Kidney (tissue), 14 donors: ENCODE results near the gene RBBP8NL. TPM values are rescaled to one million over a fixed set of nuclear protein-coding genes. Genes with fewer than 3 reads are reported as not detected.
"Not testable (repeated sequence)": the region's sequence is repeated elsewhere in the genome, so short reads cannot be mapped to it uniquely, and the experiment has no call there.

ENCODE experiments used
- DNase-seq, 5 donors: peaks; one replicate each; pipeline ENCODE4 v3.0.0-alpha.2; 2013 to 2020
- FAIRE-seq: peaks from 2 replicates; lab custom pipeline; 2012; peaks lifted over from hg19 to GRCh38; lab: Jason Lieb, UNC
- H3K27ac ChIP-seq, 2 donors: one replicate each; pipeline ENCODE4 v1.7.0; 2013; ENCODE audit warnings: low read depth in 2 of 2, low read length in 2 of 2, inconsistent platforms in 1 of 2
- H3K27me3 ChIP-seq: one replicate; pipeline ENCODE4 v1.7.1; 2013; ENCODE audit warnings: low read length, inconsistent platforms; ENCODE audit not compliant: control insufficient read depth, insufficient read depth
- H3K36me3 ChIP-seq, 3 donors: one replicate each; pipeline versions ENCODE4 v1.7.0 to v1.7.1; 2013; ENCODE audit warnings: low read length in 3 of 3, control low read depth in 1 of 3, inconsistent platforms in 1 of 3; ENCODE audit not compliant: insufficient read depth in 3 of 3, control insufficient read depth in 2 of 3
- H3K4me1 ChIP-seq, 3 donors: one replicate each; pipeline versions ENCODE4 v1.7.0 to v1.7.1; 2013; ENCODE audit warnings: low read length in 3 of 3, inconsistent platforms in 1 of 3, low read depth in 1 of 3; ENCODE audit not compliant: control insufficient read depth in 2 of 3, insufficient read depth in 2 of 3
- H3K4me3 ChIP-seq, 3 donors: one replicate each; pipeline versions ENCODE4 v1.7.0 to v1.8.1; 2013; ENCODE audit warnings: low read length in 3 of 3, control low read depth in 1 of 3, inconsistent platforms in 1 of 3
- H3K9ac ChIP-seq, 3 donors: one replicate each; pipeline versions ENCODE4 v1.7.0 to v1.7.1; 2013; ENCODE audit warnings: low read length in 3 of 3, control low read depth in 1 of 3, inconsistent platforms in 1 of 3
- H3K9me3 ChIP-seq, 3 donors: one replicate each; pipeline versions ENCODE4 v1.7.0 to v1.7.1; 2013; ENCODE audit warnings: low read length in 3 of 3, control low read depth in 1 of 3, inconsistent platforms in 1 of 3; ENCODE audit not compliant: control insufficient read depth in 2 of 3, insufficient read depth in 1 of 3
- CTCF ChIP-seq: IDR thresholded peaks from 3 replicates; pipeline ENCODE4 v1.5.1; 2012; ENCODE audit warnings: mild to moderate bottlenecking, moderate library complexity, borderline replicate concordance; ENCODE audit not compliant: insufficient read depth; ENCODE audit errors: extremely low read depth
- intact Hi-C: fragments of 100-400 bp; cut with DNase I; formaldehyde crosslinking; loops from one replicate; pipeline ENCODE4 v1.11.1; 2022
- polyA plus RNA-seq: library from polyadenylated mRNA; stranded (reverse); fragments of 350-450 nt; fragmentation: Illumina TruSeq; extraction: RNeasy Lipid Tissue Mini Kit (QIAGEN cat#74804); gene quantifications from one replicate; pipeline ENCODE4 v1.2.3, GENCODE V29; 2014; ENCODE audit warnings: low read depth, low replicate concordance; ENCODE audit not compliant: insufficient read depth
- total RNA-seq: library from RNA; stranded (reverse); fragmentation: NEBNext Ultra II Directional; extraction: Animal tissue kit (Norgen Biotek cat#: 25700); gene quantifications from one replicate; pipeline ENCODE4 v1.2.1, GENCODE V29; 2021
- donor health status: control.
- donor health status: control.
- donor health status: control.
- donor health status: control.
- donor health status: control.
- donor health status: DM: yes; HTN: yes; CAD: no.
- donor health status: Normal renal cell carcinoma (clear cell type).

The RBBP8NL gene
- total and polyA plus RNA-seq, 2 donors from 2014 or later = 0.13 to 1.5 TPM

- Histone ChIP-seq H3K9ac (no peak overlapping the region), H3K4me1 (peaks cover 0 to 14% (median 11%) of the 10 kb centered on the region in 3 donors), H3K9me3 (no peaks in the 10 kb centered on the region), H3K27ac (peak overlapping the region in 1 of 2 donors; percentile 51), H3K36me3 (no peaks in the 10 kb centered on the region), H3K4me3 (no peak overlapping the region), H3K27me3 (no peaks in the 10 kb centered on the region)
- FAIRE-seq (no peak), DNase-seq (peak in 4 of 5 donors; percentile 87 to 93 (median 89))
- intact Hi-C loops = loop anchor here (5.0 kb wide), 1 partner anchor 74 kb away; the partner anchor contains the start of gene ADRM1
- TF ChIP-seq CTCF = peak; percentile 24
These were observed 51.0 kb downstream of the RBBP8NL start for GRCh38 chr20:62376112-62377063.

GRCh38 chr20:62374331-62375152, 52.8 kb downstream of the RBBP8NL start:
- peak in 1 of 5 donors; percentile 58 for DNase-seq

GRCh38 chr20:62373631-62374179, 53.6 kb downstream of the RBBP8NL start:
- Histone ChIP-seq H3K4me1 (peaks cover 0 to 30% (median 25%) of the 10 kb centered on the region in 3 donors), H3K9ac (peak overlapping the region in 1 of 3 donors; percentile 26)
- H3K9me3 ChIP-seq, intact Hi-C loops, H3K4me3 ChIP-seq, DNase-seq, FAIRE-seq, H3K36me3 ChIP-seq, H3K27me3 ChIP-seq, H3K27ac ChIP-seq: not testable (repeated sequence)

More at GRCh38 chr20:62374331-62375152, 52.8 kb downstream of the RBBP8NL start:
- Histone ChIP-seq H3K27ac (peak overlapping the region in 1 of 2 donors; percentile 6), H3K9ac (peak overlapping the region in 1 of 3 donors; percentile 26), H3K9me3 (no peaks in the 10 kb centered on the region), H3K27me3 (no peaks in the 10 kb centered on the region), H3K36me3 (no peaks in the 10 kb centered on the region), H3K4me3 (no peak overlapping the region), H3K4me1 (peaks cover 0 to 27% (median 19%) of the 10 kb centered on the region in 3 donors)
- intact Hi-C loops = loop anchor here (5.0 kb wide), 1 partner anchor 72 kb away; the partner anchor contains the start of gene ADRM1
- no peak for FAIRE-seq
- TF ChIP-seq CTCF = no peak
